ENCODE measurements around the gene CEBPA. TPM values are rescaled to one million over a fixed set of nuclear protein-coding genes. Genes with fewer than 3 reads are reported as not detected.

Gene CEBPA
- total RNA-seq, 1 donor from 2014 or later = 2.0 TPM

DNA sequence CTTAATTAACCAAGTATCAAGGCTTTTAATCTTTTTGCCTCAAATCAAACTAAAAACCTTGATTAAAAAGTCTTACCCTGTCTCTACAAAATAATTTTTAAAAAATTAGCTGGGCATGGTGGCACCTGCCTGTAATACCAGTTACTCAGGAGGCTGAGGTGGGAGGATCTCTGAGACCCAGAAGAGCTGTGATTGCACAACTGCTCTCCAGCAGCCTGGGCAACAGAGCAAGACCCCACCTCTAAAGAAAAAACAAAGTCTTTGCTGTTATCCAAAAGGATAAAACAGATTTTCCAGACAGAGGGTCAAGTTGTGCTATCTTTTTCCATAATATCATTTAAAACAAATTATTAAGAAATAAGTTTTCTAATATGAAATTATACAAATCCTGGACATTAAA is 44.3 kb upstream of the CEBPA start:
- H3K4me3 ChIP-seq (ENCODE audit: low read depth, low read length) = no peak overlapping the region
- H3K36me3 ChIP-seq (ENCODE audit: control insufficient read depth, insufficient read depth, low read length) = no peaks in the 10 kb centered on the region
- no peak for TF ChIP-seq CTCF (IDR thresholded peaks at IDR 0.05; ENCODE audit: insufficient read depth, low read length, poor library complexity, severe bottlenecking)
- no peak for DNase-seq (ENCODE audit: low read depth)
- peaks cover 3% of the 10 kb centered on the region for H3K27me3 ChIP-seq (ENCODE audit: control insufficient read depth, insufficient read depth, low read length)

DNA sequence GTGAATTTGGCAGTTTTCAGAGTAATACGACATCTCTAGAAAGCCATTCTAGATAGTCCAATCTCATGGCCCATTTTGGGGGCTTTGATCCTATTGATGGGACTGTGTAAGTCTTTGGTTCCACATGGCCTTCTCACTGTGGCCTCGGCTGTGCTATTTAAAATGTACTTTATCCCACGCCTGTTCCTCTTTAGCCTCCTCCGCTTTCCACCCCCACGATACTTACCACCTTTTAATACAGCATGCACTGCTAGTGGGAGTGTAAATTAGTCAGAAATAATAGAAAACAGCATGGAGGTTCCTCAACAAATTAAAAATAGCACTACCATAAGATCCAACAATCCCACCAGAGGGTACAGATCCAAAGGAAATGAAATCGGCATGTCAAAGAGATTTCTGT is 42.8 kb upstream of the CEBPA start:
- peaks cover 3% of the 10 kb centered on the region for H3K27me3 ChIP-seq (ENCODE audit: control insufficient read depth, insufficient read depth, low read length)

GRCh38 chr19:33344573-33344925 is 42.2 kb upstream of the CEBPA start:
- Histone ChIP-seq H3K27me3 (ENCODE audit: control insufficient read depth, insufficient read depth, low read length) (peaks cover 3% of the 10 kb centered on the region), H3K4me3 (ENCODE audit: low read depth, low read length) (no peak overlapping the region), H3K36me3 (ENCODE audit: control insufficient read depth, insufficient read depth, low read length) (no peaks in the 10 kb centered on the region)
- TF ChIP-seq CTCF (IDR thresholded peaks at IDR 0.05; ENCODE audit: insufficient read depth, low read length, poor library complexity, severe bottlenecking) = no peak
- DNase-seq (ENCODE audit: low read depth) = no peak

More for the DNA sequence above, 42.8 kb upstream of the CEBPA start:
- no peak for TF ChIP-seq CTCF (IDR thresholded peaks at IDR 0.05; ENCODE audit: insufficient read depth, low read length, poor library complexity, severe bottlenecking)
- no peaks in the 10 kb centered on the region for H3K36me3 ChIP-seq (ENCODE audit: control insufficient read depth, insufficient read depth, low read length)
- H3K4me3 ChIP-seq (ENCODE audit: low read depth, low read length) = no peak overlapping the region
- DNase-seq (ENCODE audit: low read depth) = no peak

DNA sequence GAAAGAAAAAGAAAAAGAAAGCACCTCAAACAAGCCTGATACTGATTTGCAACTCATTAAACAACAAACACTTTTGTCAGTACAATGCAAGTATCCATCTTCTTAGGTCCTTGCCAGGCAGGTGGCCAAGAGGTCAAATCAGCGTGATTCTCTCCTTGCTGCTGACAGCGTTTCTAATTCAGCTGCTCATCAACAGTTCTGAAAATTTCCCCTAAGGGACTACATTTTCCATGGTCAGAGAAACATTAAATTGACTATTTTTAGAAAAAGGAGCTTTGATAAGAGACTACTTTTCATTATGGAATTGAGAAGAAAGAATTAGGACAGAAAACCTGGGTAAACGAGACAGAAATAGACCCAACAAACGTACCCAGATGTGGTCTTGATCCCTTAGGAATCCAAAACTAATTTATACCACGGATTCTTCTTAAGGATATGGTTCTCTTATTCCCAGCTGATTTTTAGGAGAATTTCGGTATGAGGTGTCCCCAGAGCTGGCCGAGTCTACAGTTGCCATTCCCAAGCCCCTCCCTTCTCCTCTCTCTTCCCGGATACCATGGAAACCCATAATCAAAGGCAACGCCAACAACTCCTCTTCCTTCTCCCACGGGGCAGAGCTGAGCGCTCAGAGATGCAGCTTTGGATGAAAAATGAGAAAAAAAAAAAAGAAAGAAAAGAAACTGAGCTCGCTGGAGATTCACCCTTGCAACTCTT is 41.7 kb upstream of the CEBPA start:
- no peaks in the 10 kb centered on the region for H3K36me3 ChIP-seq (ENCODE audit: control insufficient read depth, insufficient read depth, low read length)
- no peak for DNase-seq (ENCODE audit: low read depth)
- no peak overlapping the region for H3K4me3 ChIP-seq (ENCODE audit: low read depth, low read length)
- TF ChIP-seq CTCF (IDR thresholded peaks at IDR 0.05; ENCODE audit: insufficient read depth, low read length, poor library complexity, severe bottlenecking) = no peak
- peaks cover 3% of the 10 kb centered on the region for H3K27me3 ChIP-seq (ENCODE audit: control insufficient read depth, insufficient read depth, low read length)

DNA sequence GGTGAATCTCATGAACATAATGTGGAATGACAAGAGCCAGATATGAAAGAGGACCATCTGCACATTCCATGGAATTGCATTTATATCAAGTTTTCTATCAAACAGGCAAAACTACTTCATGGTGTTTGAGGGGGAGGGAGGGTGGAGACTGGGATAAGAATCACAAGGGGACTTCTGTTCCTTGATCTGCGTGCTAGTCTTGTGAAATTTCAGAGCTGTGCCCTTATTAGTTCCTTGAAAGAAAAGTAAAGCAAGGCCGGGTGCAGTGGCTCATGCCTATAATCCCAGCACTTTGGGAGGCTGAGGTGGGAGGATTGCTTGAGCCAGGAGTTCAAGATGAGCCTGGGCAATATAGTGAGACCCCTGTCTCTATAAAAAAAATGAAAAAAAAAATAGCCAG is 41.0 kb upstream of the CEBPA start:
- Histone ChIP-seq H3K27me3 (ENCODE audit: control insufficient read depth, insufficient read depth, low read length) (peaks cover 3% of the 10 kb centered on the region), H3K36me3 (ENCODE audit: control insufficient read depth, insufficient read depth, low read length) (no peaks in the 10 kb centered on the region), H3K4me3 (ENCODE audit: low read depth, low read length) (no peak overlapping the region)
- no peak for DNase-seq (ENCODE audit: low read depth)
- no peak for TF ChIP-seq CTCF (IDR thresholded peaks at IDR 0.05; ENCODE audit: insufficient read depth, low read length, poor library complexity, severe bottlenecking)

DNA sequence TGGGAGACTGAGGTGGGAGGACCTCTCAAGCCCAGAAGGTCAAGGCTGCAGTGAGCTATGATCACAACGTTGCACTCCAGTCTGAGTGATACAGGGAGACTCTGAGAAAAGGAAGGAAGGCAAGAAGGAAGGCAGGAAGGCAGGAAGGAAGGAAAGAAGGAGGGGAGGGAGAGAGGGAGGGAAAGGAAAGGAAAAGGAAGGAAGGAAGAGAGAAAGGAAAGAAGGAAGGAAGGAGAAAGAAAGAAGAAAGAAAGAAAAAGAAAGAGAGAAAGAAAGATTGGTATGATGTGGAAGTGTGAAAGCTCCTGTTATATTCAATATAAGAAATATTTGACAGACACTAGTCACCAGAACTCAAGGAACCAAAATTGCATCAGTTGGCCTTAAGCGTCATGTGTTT is 38.7 kb upstream of the CEBPA start:
- no peak for DNase-seq (ENCODE audit: low read depth)
- Histone ChIP-seq H3K36me3 (ENCODE audit: control insufficient read depth, insufficient read depth, low read length) (no peaks in the 10 kb centered on the region), H3K4me3 (ENCODE audit: low read depth, low read length) (no peak overlapping the region), H3K27me3 (ENCODE audit: control insufficient read depth, insufficient read depth, low read length) (no peaks in the 10 kb centered on the region)
- no peak for TF ChIP-seq CTCF (IDR thresholded peaks at IDR 0.05; ENCODE audit: insufficient read depth, low read length, poor library complexity, severe bottlenecking)
